Measurements from ENCODE around the gene KCNMA1. TPM values are rescaled to one million over a fixed set of nuclear protein-coding genes. Genes with fewer than 3 reads are reported as not detected.

KCNMA1 gene
- total and polyA plus RNA-seq, 10 of the 15 experiments (the other 5 are each of a cell fraction or from before 2014, with no cell fraction given), result 8.5 to 77.0 (median 21.3) TPM

DNA sequence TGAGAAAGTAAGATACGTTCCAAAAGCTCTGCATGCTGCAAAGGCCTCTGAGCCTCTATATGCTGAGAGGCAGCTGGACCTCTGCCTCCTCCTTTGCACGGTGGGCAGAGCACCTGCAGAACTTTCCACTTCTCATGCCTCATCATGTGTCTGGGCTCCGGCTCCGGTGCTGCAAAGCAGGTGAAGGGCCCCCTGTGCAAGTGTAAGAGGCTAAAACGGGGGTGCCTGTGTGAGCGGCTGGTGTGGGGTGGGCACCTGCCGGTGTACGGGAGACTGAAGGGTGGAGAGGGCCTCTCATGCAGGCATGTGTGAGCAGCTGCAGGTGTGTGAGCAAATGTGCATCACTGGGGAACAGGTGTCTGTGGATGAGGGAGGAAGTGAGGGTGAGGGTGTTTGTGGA is 121.0 kb downstream of the KCNMA1 start:
- Histone ChIP-seq H3K9me3 (replicated peaks; ENCODE audit: control insufficient read depth, insufficient read depth, low read length) (no peaks in the 10 kb centered on the region; the same call in 2 of the 3 replicates), H4K20me1 (ENCODE audit: control insufficient read depth, insufficient read depth) (0 out of 2 replicates have a peak, but pooled peaks cover 3% of the 10 kb centered on the region), H3K4me2 (ENCODE audit: control insufficient read depth, insufficient read depth) (no peak overlapping the region), H3K9ac (ENCODE audit: control insufficient read depth, insufficient read depth, low read length) (no peak overlapping the region), H3K27ac (ENCODE audit: control insufficient read depth, insufficient read depth) (no peak overlapping the region), H3K4me3 (no peak overlapping the region), H2AFZ (ENCODE audit: control insufficient read depth, low read depth, low read length) (no peak overlapping the region), H3K79me2 (ENCODE audit: control insufficient read depth, insufficient read depth, low read length) (no peaks in the 10 kb centered on the region), H3K36me3 (ENCODE audit: control insufficient read depth in 2 of 2, insufficient read depth in 2 of 2, low read length in 1 of 2) (no peaks in the 10 kb centered on the region; a peak in 1 of 4 replicates), H3K4me1 (ENCODE audit: control insufficient read depth, insufficient read depth, low read length) (no peaks in the 10 kb centered on the region), H3K27me3 (replicated peaks in 1 of 2; ENCODE audit: control insufficient read depth in 2 of 2, insufficient read depth in 2 of 2, low read length in 1 of 2) (no peaks in the 10 kb centered on the region)
- 30% methylated on average over 8 of the region's 8 CpGs for WGBS (ENCODE audit: insufficient coverage, insufficient replicate concordance, low lambda C conversion rate, missing lambda C conversion rate)
- ChIA-PET POLR2A (no interaction called here), SMC1A (ENCODE audit: uncharacterized antibody, unreplicated experiment) (interaction anchor here (0.6 to 1.6 kb wide), 4 partner anchors 10 to 355 kb away, joined by 3 to 4 read pairs (median 3); no protein-coding TSS in a partner anchor), RAD21 (ENCODE audit: unreplicated experiment) (no interaction called here), CTCF (interaction anchor here (0.9 to 1.2 kb wide), 2 partner anchors 11 to 13 kb away, joined by 3 read pairs; no protein-coding TSS in a partner anchor)
- ATAC-seq (no peak), DNase-seq (ENCODE audit: low read depth, low spot score) (no peak), FAIRE-seq (no peak)
- in situ Hi-C loops (cut with MboI), result no loop called here
- intact Hi-C loops (cut with micrococcal nuclease; ENCODE audit: unreplicated experiment), result no loop called here
- TF ChIP-seq ETV6 (conservative IDR thresholded peaks at IDR 0.05 in 1 of 2, IDR thresholded peaks at IDR 0.05 in 1 of 2; ENCODE audit: borderline replicate concordance in 1 of 2, low read depth in 1 of 2), result no peak
- TF ChIP-seq, protein P1, sequence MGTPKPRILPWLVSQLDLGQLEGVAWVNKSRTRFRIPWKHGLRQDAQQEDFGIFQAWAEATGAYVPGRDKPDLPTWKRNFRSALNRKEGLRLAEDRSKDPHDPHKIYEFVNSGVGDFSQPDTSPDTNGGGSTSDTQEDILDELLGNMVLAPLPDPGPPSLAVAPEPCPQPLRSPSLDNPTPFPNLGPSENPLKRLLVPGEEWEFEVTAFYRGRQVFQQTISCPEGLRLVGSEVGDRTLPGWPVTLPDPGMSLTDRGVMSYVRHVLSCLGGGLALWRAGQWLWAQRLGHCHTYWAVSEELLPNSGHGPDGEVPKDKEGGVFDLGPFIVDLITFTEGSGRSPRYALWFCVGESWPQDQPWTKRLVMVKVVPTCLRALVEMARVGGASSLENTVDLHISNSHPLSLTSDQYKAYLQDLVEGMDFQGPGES (IDR thresholded peaks at IDR 0.05), result no peak
- no peak for TF ChIP-seq TBL1XR1 (IDR thresholded peaks at IDR 0.05; ENCODE audit: low read depth, low read length)
- no peak for TF ChIP-seq LARP7 (IDR thresholded peaks at IDR 0.05)
- no peak for TF ChIP-seq RAD51 (IDR thresholded peaks at IDR 0.05)
- no TSS peak for BruUV-seq (replicated peaks)

DNA sequence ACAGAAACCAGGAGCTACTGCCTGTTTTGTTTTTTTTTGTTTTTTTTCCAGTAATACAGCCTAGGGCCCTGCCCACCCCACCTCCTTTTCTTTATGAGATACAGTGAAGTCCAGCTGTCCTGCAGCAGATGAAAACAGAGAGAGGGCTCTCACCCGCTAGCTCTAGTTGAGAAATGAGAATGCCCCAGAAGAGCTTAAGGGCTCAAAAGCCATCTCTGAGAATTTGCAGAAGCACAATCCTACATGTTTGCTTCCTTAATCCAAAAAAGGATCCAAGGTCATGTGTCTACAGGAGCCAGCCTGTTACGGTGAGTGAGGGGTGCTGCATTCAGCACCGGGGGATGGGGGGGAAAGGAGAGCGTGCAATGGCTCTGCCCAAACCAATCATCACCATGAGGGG is 122.7 kb downstream of the KCNMA1 start:
- SMC1A ChIA-PET (ENCODE audit: uncharacterized antibody, unreplicated experiment), result interaction anchor here (0.6 to 2.2 kb wide), 9 partner anchors 8 to 137 kb away, joined by 3 to 13 read pairs (median 3); no protein-coding TSS in a partner anchor
- RAD21 ChIA-PET (ENCODE audit: unreplicated experiment), result interaction anchor here (0.8 to 2.5 kb wide), 3 partner anchors 8 to 126 kb away, joined by 3 to 9 read pairs (median 3); no protein-coding TSS in a partner anchor
- H2AFZ ChIP-seq (ENCODE audit: control insufficient read depth, low read depth, low read length), result no peak overlapping the region
- no peaks in the 10 kb centered on the region for H3K79me2 ChIP-seq (ENCODE audit: control insufficient read depth, insufficient read depth, low read length)
- no peaks in the 10 kb centered on the region; a peak in 1 of 4 replicates for H3K36me3 ChIP-seq (ENCODE audit: control insufficient read depth in 2 of 2, insufficient read depth in 2 of 2, low read length in 1 of 2)
- no peak overlapping the region for H3K4me2 ChIP-seq (ENCODE audit: control insufficient read depth, insufficient read depth)
- CTCF ChIA-PET, result interaction anchor here (0.7 to 2.8 kb wide), 7 partner anchors 12 to 347 kb away, joined by 3 to 10 read pairs (median 3); no protein-coding TSS in a partner anchor
- no peaks in the 10 kb centered on the region for H4K20me1 ChIP-seq (ENCODE audit: control insufficient read depth, insufficient read depth)
- in situ Hi-C loops (cut with MboI) (no loop called here), intact Hi-C loops (cut with micrococcal nuclease; ENCODE audit: unreplicated experiment) (no loop called here)
- no peak for FAIRE-seq
- 55% methylated on average over 4 of the region's 4 CpGs for WGBS (ENCODE audit: insufficient coverage, insufficient replicate concordance, low lambda C conversion rate, missing lambda C conversion rate)
- no TSS peak for BruUV-seq (replicated peaks)
- no peaks in the 10 kb centered on the region for H3K9me3 ChIP-seq (replicated peaks; ENCODE audit: control insufficient read depth, insufficient read depth, low read length)
- DNase-seq (ENCODE audit: low read depth, low spot score), result no peak
- no peak overlapping the region for H3K9ac ChIP-seq (ENCODE audit: control insufficient read depth, insufficient read depth, low read length)
- POLR2A ChIA-PET, result interaction anchor here (0.6 kb wide), 2 partner anchors 8 to 79 kb away, joined by 3 read pairs; no protein-coding TSS in a partner anchor
- no peaks in the 10 kb centered on the region for H3K27me3 ChIP-seq (replicated peaks in 1 of 2; ENCODE audit: control insufficient read depth in 2 of 2, insufficient read depth in 2 of 2, low read length in 1 of 2)
- no peak for ATAC-seq
- H3K4me1 ChIP-seq (ENCODE audit: control insufficient read depth, insufficient read depth, low read length), result no peaks in the 10 kb centered on the region
- H3K27ac ChIP-seq (ENCODE audit: control insufficient read depth, insufficient read depth), result no peak overlapping the region
- no peak overlapping the region for H3K4me3 ChIP-seq
- TF ChIP-seq, protein P2, sequence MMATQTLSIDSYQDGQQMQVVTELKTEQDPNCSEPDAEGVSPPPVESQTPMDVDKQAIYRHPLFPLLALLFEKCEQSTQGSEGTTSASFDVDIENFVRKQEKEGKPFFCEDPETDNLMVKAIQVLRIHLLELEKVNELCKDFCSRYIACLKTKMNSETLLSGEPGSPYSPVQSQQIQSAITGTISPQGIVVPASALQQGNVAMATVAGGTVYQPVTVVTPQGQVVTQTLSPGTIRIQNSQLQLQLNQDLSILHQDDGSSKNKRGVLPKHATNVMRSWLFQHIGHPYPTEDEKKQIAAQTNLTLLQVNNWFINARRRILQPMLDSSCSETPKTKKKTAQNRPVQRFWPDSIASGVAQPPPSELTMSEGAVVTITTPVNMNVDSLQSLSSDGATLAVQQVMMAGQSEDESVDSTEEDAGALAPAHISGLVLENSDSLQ (IDR thresholded peaks at IDR 0.05), result no peak
- TF ChIP-seq, protein P3, sequence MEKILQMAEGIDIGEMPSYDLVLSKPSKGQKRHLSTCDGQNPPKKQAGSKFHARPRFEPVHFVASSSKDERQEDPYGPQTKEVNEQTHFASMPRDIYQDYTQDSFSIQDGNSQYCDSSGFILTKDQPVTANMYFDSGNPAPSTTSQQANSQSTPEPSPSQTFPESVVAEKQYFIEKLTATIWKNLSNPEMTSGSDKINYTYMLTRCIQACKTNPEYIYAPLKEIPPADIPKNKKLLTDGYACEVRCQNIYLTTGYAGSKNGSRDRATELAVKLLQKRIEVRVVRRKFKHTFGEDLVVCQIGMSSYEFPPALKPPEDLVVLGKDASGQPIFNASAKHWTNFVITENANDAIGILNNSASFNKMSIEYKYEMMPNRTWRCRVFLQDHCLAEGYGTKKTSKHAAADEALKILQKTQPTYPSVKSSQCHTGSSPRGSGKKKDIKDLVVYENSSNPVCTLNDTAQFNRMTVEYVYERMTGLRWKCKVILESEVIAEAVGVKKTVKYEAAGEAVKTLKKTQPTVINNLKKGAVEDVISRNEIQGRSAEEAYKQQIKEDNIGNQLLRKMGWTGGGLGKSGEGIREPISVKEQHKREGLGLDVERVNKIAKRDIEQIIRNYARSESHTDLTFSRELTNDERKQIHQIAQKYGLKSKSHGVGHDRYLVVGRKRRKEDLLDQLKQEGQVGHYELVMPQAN (conservative IDR thresholded peaks at IDR 0.05), result no peak
- no peak for TF ChIP-seq BHLHE40 (IDR thresholded peaks at IDR 0.05; ENCODE audit: borderline replicate concordance in 1 of 2, low read depth in 2 of 2, low read length in 1 of 2)
- TF ChIP-seq MYB (IDR thresholded peaks at IDR 0.05; ENCODE audit: borderline replicate concordance, low read depth, low read length), result no peak
- no peak for TF ChIP-seq KDM1A (IDR thresholded peaks at IDR 0.05; ENCODE audit: borderline replicate concordance)
- no peak for TF ChIP-seq STAT1 (conservative IDR thresholded peaks at IDR 0.05)
- no peak for TF ChIP-seq SMARCA5 (IDR thresholded peaks at IDR 0.05)
